DND-41 (cell line): ENCODE measurements around the gene UCHL1.

Experiments
- ATAC-seq: fragments of 200-7000 bp; cut with Tn5 transposase; 3 replicates; pipeline ENCODE4 v1.9.1; 2021; ENCODE audit warnings: low read depth; ENCODE audit not compliant: insufficient read depth
- DNase-seq: peaks from one replicate; pipeline ENCODE4 v3.0.0-alpha.2; 2020
- H2AFZ ChIP-seq: 2 replicates; pipeline ENCODE4 v1.6.0; 2012; ENCODE audit warnings: low read depth, low read length
- H3K27ac ChIP-seq: 2 replicates; pipeline ENCODE4 v1.5.1; 2012; ENCODE audit warnings: low read length, inconsistent platforms
- H3K27me3 ChIP-seq: fragments of 200-600 bp; sonication (generic); 2 replicates; pipeline ENCODE4 v1.6.0; 2012; ENCODE audit warnings: low read length, mild to moderate bottlenecking, inconsistent platforms; ENCODE audit not compliant: insufficient read depth, poor library complexity
- H3K36me3 ChIP-seq: 2 replicates; pipeline ENCODE4 v1.5.1; 2012; ENCODE audit warnings: low read length, inconsistent platforms; ENCODE audit not compliant: insufficient read depth
- H3K4me1 ChIP-seq: 2 replicates; pipeline ENCODE4 v1.5.1; 2012; ENCODE audit warnings: mild to moderate bottlenecking, low read length; ENCODE audit not compliant: insufficient read depth
- H3K4me2 ChIP-seq: 2 replicates; pipeline ENCODE4 v1.6.0; 2012; ENCODE audit warnings: mild to moderate bottlenecking, moderate library complexity, low read length, inconsistent platforms; ENCODE audit not compliant: insufficient read depth
- H3K4me3 ChIP-seq, 2 experiments: fragments of 200-600 bp in 1 of 2; shearing (Covaris generic) in 1 of 2; 2 replicates each; pipeline ENCODE4 v1.5.1; 2012 to 2016; ENCODE audit warnings: inconsistent platforms in 2 of 2, low read length in 2 of 2, mild to moderate bottlenecking in 2 of 2, low read depth in 1 of 2, moderate library complexity in 1 of 2
- H3K79me2 ChIP-seq: 2 replicates; pipeline ENCODE4 v1.6.0; 2012; ENCODE audit warnings: low read length, inconsistent platforms; ENCODE audit not compliant: insufficient read depth
- H3K9ac ChIP-seq: 2 replicates; pipeline ENCODE4 v1.6.0; 2012; ENCODE audit warnings: low read depth, mild to moderate bottlenecking, inconsistent platforms, low read length, moderate library complexity
- H3K9me3 ChIP-seq: 2 replicates; pipeline ENCODE4 v1.5.1; 2012; ENCODE audit warnings: low read length, moderate library complexity, mild to moderate bottlenecking, inconsistent platforms; ENCODE audit not compliant: insufficient read depth, severe bottlenecking
- H4K20me1 ChIP-seq: 2 replicates; pipeline ENCODE4 v1.6.0; 2012; ENCODE audit warnings: low read length; ENCODE audit not compliant: insufficient read depth
- CTCF ChIP-seq: IDR thresholded peaks from 2 replicates; pipeline ENCODE4 v1.5.1; 2012; ENCODE audit warnings: borderline replicate concordance, low read length, moderate library complexity, mild to moderate bottlenecking; ENCODE audit not compliant: poor library complexity, severe bottlenecking; ENCODE audit errors: extremely low read depth
- EZH2 ChIP-seq: IDR thresholded peaks from 3 replicates; pipeline ENCODE4 v1.6.1; 2012; ENCODE audit warnings: borderline replicate concordance, low read depth, mild to moderate bottlenecking, moderate library complexity, low read length, inconsistent platforms; ENCODE audit not compliant: severe bottlenecking

The UCHL1 gene

GRCh38 chr4:41257257-41257901 is 651 bp downstream of the UCHL1 start:
- Histone ChIP-seq H3K27me3 (no peaks in the 10 kb centered on the region), H3K4me2 (no peak overlapping the region), H2AFZ (no peak overlapping the region), H3K9ac (no peak overlapping the region), H3K4me3 (no peak overlapping the region), H3K79me2 (no peaks in the 10 kb centered on the region), H3K4me1 (no peaks in the 10 kb centered on the region), H3K9me3 (no peaks in the 10 kb centered on the region), H3K36me3 (no peaks in the 10 kb centered on the region), H3K27ac (no peak overlapping the region), H4K20me1 (no peaks in the 10 kb centered on the region)
- DNase-seq (no peak), ATAC-seq (no peak)
- TF ChIP-seq CTCF: no peak
- no peak for TF ChIP-seq EZH2

- TF ChIP-seq EZH2: no peak
- no peak for TF ChIP-seq CTCF
- H3K27ac ChIP-seq: no peak overlapping the region
Measured at GRCh38 chr4:41257906-41258305, 1.2 kb downstream of the UCHL1 start.

GRCh38 chr4:41258783-41259182 is 2.1 kb downstream of the UCHL1 start:
- no peak overlapping the region for H2AFZ ChIP-seq
- ATAC-seq: no peak
- no peaks in the 10 kb centered on the region for H3K4me1 ChIP-seq
- DNase-seq: no peak
- no peak overlapping the region for H3K4me2 ChIP-seq
- no peak overlapping the region for H3K4me3 ChIP-seq
- no peak overlapping the region for H3K9ac ChIP-seq
- no peaks in the 10 kb centered on the region for H3K27me3 ChIP-seq
- no peaks in the 10 kb centered on the region for H3K79me2 ChIP-seq
- H3K36me3 ChIP-seq: no peaks in the 10 kb centered on the region
- H3K27ac ChIP-seq: no peak overlapping the region
- no peaks in the 10 kb centered on the region for H3K9me3 ChIP-seq
- TF ChIP-seq EZH2 (no peak), CTCF (peak; percentile 32)
- H4K20me1 ChIP-seq: no peaks in the 10 kb centered on the region

More at GRCh38 chr4:41257906-41258305, 1.2 kb downstream of the UCHL1 start:
- no peaks in the 10 kb centered on the region for H3K4me1 ChIP-seq
- H3K4me2 ChIP-seq: no peak overlapping the region
- H3K79me2 ChIP-seq: no peaks in the 10 kb centered on the region
- H3K4me3 ChIP-seq: no peak overlapping the region
- ATAC-seq: no peak
- no peaks in the 10 kb centered on the region for H3K36me3 ChIP-seq
- H3K9ac ChIP-seq: no peak overlapping the region
- H4K20me1 ChIP-seq: no peaks in the 10 kb centered on the region
- no peak overlapping the region for H2AFZ ChIP-seq
- H3K27me3 ChIP-seq: no peaks in the 10 kb centered on the region
- H3K9me3 ChIP-seq: no peaks in the 10 kb centered on the region
- no peak for DNase-seq

- Histone ChIP-seq H2AFZ (no peak overlapping the region), H3K4me1 (no peaks in the 10 kb centered on the region), H3K79me2 (no peaks in the 10 kb centered on the region), H3K4me3 (no peak overlapping the region), H3K27ac (no peak overlapping the region), H3K36me3 (no peaks in the 10 kb centered on the region), H3K27me3 (peaks cover 4% of the 10 kb centered on the region), H3K4me2 (no peak overlapping the region), H3K9me3 (no peaks in the 10 kb centered on the region), H3K9ac (no peak overlapping the region), H4K20me1 (no peaks in the 10 kb centered on the region)
- DNase-seq: no peak
- TF ChIP-seq EZH2: no peak
- no peak for TF ChIP-seq CTCF
- no peak for ATAC-seq
Measured at GRCh38 chr4:41260116-41260733, 3.5 kb downstream of the UCHL1 start.
